AG09319 (cell line): ENCODE measurements around the gene SGK1.

ENCODE experiments used
- DNase-seq: peaks from one replicate; pipeline ENCODE4 v3.0.0-alpha.2; 2010; ENCODE audit warnings: low read depth; ENCODE audit errors: extremely low read depth
- TF ChIP-seq, protein P1 (sequence below): IDR thresholded peaks from 2 replicates; pipeline ENCODE4 v1.5.1; 2011; ENCODE audit warnings: low read depth, mild to moderate bottlenecking, inconsistent platforms, low read length, moderate library complexity

Gene SGK1

GRCh38 chr6:134318236-134318973 lies 493 bp upstream of the SGK1 start:
- DNase-seq: no peak
- TF ChIP-seq, protein P1, sequence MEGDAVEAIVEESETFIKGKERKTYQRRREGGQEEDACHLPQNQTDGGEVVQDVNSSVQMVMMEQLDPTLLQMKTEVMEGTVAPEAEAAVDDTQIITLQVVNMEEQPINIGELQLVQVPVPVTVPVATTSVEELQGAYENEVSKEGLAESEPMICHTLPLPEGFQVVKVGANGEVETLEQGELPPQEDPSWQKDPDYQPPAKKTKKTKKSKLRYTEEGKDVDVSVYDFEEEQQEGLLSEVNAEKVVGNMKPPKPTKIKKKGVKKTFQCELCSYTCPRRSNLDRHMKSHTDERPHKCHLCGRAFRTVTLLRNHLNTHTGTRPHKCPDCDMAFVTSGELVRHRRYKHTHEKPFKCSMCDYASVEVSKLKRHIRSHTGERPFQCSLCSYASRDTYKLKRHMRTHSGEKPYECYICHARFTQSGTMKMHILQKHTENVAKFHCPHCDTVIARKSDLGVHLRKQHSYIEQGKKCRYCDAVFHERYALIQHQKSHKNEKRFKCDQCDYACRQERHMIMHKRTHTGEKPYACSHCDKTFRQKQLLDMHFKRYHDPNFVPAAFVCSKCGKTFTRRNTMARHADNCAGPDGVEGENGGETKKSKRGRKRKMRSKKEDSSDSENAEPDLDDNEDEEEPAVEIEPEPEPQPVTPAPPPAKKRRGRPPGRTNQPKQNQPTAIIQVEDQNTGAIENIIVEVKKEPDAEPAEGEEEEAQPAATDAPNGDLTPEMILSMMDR: no peak

DNA sequence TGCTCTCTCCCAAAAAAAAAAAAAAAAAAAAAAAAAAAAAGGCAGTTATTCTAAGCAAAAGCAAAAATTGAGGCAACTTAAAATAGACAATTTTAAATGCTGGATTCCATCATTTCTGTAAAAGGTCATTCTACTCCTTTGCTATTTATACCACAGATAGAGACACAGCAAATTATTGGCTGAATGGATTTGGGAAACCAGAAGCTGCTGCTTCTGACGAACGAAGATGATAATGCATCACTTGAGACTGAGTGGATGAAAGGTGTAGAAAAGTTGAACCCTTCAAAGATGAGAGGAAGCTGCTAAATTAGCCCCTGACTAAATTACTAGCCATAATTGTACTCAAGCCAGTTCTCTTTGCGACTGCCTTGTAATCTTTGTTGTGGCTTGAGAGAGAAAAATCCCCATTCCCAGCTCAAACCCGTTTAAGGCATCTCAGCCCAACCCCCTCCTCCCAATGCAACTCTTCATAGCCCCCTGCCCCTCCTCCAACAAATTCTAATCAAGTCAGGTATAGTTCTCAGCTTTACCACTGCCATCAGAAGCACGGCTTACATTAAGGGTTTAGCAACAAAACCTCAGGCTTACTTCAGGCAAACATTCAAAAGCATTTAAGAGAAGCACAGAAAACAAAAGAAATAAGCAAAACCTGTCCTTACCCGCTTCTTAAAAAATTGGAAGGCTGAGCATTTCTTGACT lies 1.0 kb downstream of the SGK1 start:
- TF ChIP-seq, protein P1: no peak
- no peak for DNase-seq

DNA sequence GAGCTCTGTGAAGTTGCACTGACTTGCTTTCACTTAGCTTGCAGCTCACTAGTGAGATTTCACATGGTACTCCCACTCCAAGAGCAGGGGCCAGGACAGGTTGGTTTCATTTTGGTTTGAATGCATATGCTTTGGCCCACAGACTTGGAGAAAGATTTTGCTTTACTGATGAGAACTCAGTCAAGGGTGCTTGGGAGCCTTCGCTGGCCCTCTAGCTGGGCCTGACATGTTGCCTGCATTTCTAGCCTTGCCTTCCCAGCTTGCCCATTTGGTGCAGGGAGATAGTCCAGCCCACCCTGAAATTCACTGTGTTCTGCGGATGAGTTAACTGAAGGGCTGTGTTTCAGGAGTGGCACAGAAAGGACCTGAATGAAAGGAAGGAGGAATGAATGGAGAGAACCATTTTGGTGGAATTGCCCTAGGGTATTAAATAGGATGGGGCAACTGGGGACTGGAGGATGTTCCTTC lies 1.9 kb downstream of the SGK1 start:
- DNase-seq: no peak
- TF ChIP-seq, protein P1: no peak

- DNase-seq: no peak
- TF ChIP-seq, protein P1: no peak
These were observed 2.7 kb downstream of the SGK1 start for GRCh38 chr6:134315189-134315588.

- no peak for DNase-seq
- TF ChIP-seq, protein P1: no peak
These were observed 3.7 kb downstream of the SGK1 start for GRCh38 chr6:134314006-134314821.

GRCh38 chr6:134312038-134312660 lies 5.8 kb downstream of the SGK1 start:
- DNase-seq: no peak
- TF ChIP-seq, protein P1: no peak
